Body of pancreas (tissue), 4 donors: Measurements from ENCODE around the gene GFRA1.

ENCODE experiments used
- CTCF ChIP-seq, 7 experiments: fragments of 450-650 bp in 4 of 7; fragments of 200-600 bp in 3 of 7; sonication (generic) in 3 of 7; IDR thresholded peaks; one replicate each; pipeline ENCODE4 v1.5.1; 2016 to 2019; ENCODE audit warnings: antibody characterized with exemption in 7 of 7
- POLR2A ChIP-seq, 3 donors: fragments of 450-650 bp; IDR thresholded peaks; one replicate each; pipeline ENCODE4 v1.6.1; 2016; ENCODE audit warnings: antibody characterized with exemption in 3 of 3, mild to moderate bottlenecking in 2 of 3

- TF ChIP-seq POLR2A (IDR thresholded peaks at IDR 0.05) (no peak), CTCF (IDR thresholded peaks at IDR 0.05) (no peak)
Observed at GRCh38 chr10:116240157-116240950, 32.7 kb downstream of the GFRA1 start.
